SU-DHL-6 (cell line): ENCODE results near the gene SPTBN1.

Experiments used
- H2AFZ ChIP-seq: fragments of 200-600 bp; sonication (generic); 2 replicates; pipeline ENCODE4 v1.6.1; 2014; ENCODE audit warnings: low read depth, mild to moderate bottlenecking, moderate library complexity, mixed read lengths, antibody characterized with exemption, low read length; ENCODE audit not compliant: severe bottlenecking
- H3F3A ChIP-seq: fragments of 200-600 bp; shearing (Covaris generic); 2 replicates; pipeline ENCODE4 v1.6.0; 2016; ENCODE audit warnings: antibody characterized with exemption, mild to moderate bottlenecking; ENCODE audit not compliant: insufficient read depth
- H3K27ac ChIP-seq: fragments of 200-600 bp; sonication (generic); 2 replicates; pipeline ENCODE4 v1.5.1; 2016; ENCODE audit warnings: low read depth, mild to moderate bottlenecking, low read length, moderate library complexity, mixed read lengths
- H3K27me3 ChIP-seq: fragments of 200-600 bp; sonication (generic), shearing (Covaris generic); 2 replicates; pipeline ENCODE4 v1.6.0; 2014; ENCODE audit warnings: mild to moderate bottlenecking, low read length
- H3K36me3 ChIP-seq: fragments of 200-600 bp; sonication (generic); 2 replicates; pipeline ENCODE4 v1.6.1; 2014; ENCODE audit warnings: mild to moderate bottlenecking, low read length, mixed read lengths
- H3K4me2 ChIP-seq: fragments of 300-600, 200-600 bp; shearing (Covaris generic), sonication (generic); 2 replicates; pipeline ENCODE4 v1.6.0; 2014; ENCODE audit warnings: low read length, low read depth, mild to moderate bottlenecking; ENCODE audit not compliant: poor library complexity, severe bottlenecking
- H3K4me3 ChIP-seq: fragments of 200-600 bp; sonication (generic); 2 replicates; pipeline ENCODE4 v1.5.1; 2014; ENCODE audit warnings: antibody characterized with exemption, low read length, mild to moderate bottlenecking, mixed read lengths; ENCODE audit not compliant: insufficient read depth, poor library complexity, severe bottlenecking
- H3K79me2 ChIP-seq: fragments of 200-600 bp; sonication (generic); 2 replicates; pipeline ENCODE4 v1.6.1; 2014; ENCODE audit warnings: mild to moderate bottlenecking, low read length, moderate library complexity; ENCODE audit not compliant: insufficient read depth
- H3K9ac ChIP-seq: fragments of 200-600 bp; sonication (generic); 2 replicates; pipeline ENCODE4 v1.7.0; 2014; ENCODE audit warnings: mild to moderate bottlenecking, low read length
- H3K9me2 ChIP-seq: fragments of 200-600 bp; sonication (generic); replicated peaks from 2 replicates; pipeline ENCODE4 v1.6.1; 2014; ENCODE audit warnings: low read length; ENCODE audit not compliant: insufficient read depth
- H3K9me3 ChIP-seq: fragments of 200-600 bp; sonication (generic); 2 replicates; pipeline ENCODE4 v1.6.1; 2014; ENCODE audit warnings: low read length, mixed read lengths; ENCODE audit not compliant: insufficient read depth
- H4K20me1 ChIP-seq: fragments of 200-600 bp; sonication (generic); 2 replicates; pipeline ENCODE4 v1.6.1; 2014; ENCODE audit warnings: low read depth, mild to moderate bottlenecking, antibody characterized with exemption, low read length, moderate library complexity, mixed read lengths
- CTCF ChIP-seq: fragments of 200-600 bp; sonication (generic); IDR thresholded peaks from one replicate; pipeline ENCODE4 v1.5.1; 2017; ENCODE audit warnings: antibody characterized with exemption, mild to moderate bottlenecking, low read length, moderate library complexity; ENCODE audit not compliant: insufficient read depth, poor library complexity, severe bottlenecking
- EZH2phosphoT487 ChIP-seq: fragments of 200-600 bp; sonication (generic), shearing (Covaris generic); conservative IDR thresholded peaks from 2 replicates; pipeline ENCODE4 v1.6.1; 2018; ENCODE audit warnings: mild to moderate bottlenecking, antibody characterized with exemption, low read length, moderate library complexity, mixed read lengths

SPTBN1 gene

GRCh38 chr2:54678719-54679118 lies 222.6 kb downstream of the SPTBN1 start:
- H3K9me3 ChIP-seq = no peaks in the 10 kb centered on the region
- H3K27ac ChIP-seq = no peak overlapping the region
- no peaks in the 10 kb centered on the region for H4K20me1 ChIP-seq
- H3K9ac ChIP-seq = no peak overlapping the region
- H3F3A ChIP-seq = no peaks in the 10 kb centered on the region
- no peak overlapping the region for H3K4me2 ChIP-seq
- H3K79me2 ChIP-seq = no peaks in the 10 kb centered on the region
- H3K4me3 ChIP-seq = no peak overlapping the region
- no peak for TF ChIP-seq CTCF
- TF ChIP-seq EZH2phosphoT487 = no peak
- H3K36me3 ChIP-seq = no peaks in the 10 kb centered on the region
- H3K9me2 ChIP-seq = no peaks in the 10 kb centered on the region
- no peak overlapping the region for H2AFZ ChIP-seq
- H3K27me3 ChIP-seq = no peaks in the 10 kb centered on the region

GRCh38 chr2:54680397-54681041 lies 224.4 kb downstream of the SPTBN1 start:
- no peak for TF ChIP-seq EZH2phosphoT487
- TF ChIP-seq CTCF = no peak
- Histone ChIP-seq H3K27me3 (no peaks in the 10 kb centered on the region), H3K36me3 (no peaks in the 10 kb centered on the region), H3F3A (no peaks in the 10 kb centered on the region), H3K27ac (no peak overlapping the region), H3K4me2 (no peak overlapping the region), H3K9me2 (no peaks in the 10 kb centered on the region), H3K9me3 (no peaks in the 10 kb centered on the region), H3K79me2 (no peaks in the 10 kb centered on the region), H2AFZ (no peak overlapping the region), H3K9ac (no peak overlapping the region), H3K4me3 (no peak overlapping the region), H4K20me1 (no peaks in the 10 kb centered on the region)

- H3K27ac ChIP-seq = no peak overlapping the region
- no peaks in the 10 kb centered on the region for H3K27me3 ChIP-seq
- H3K4me2 ChIP-seq = no peak overlapping the region
- no peak for TF ChIP-seq CTCF
- no peaks in the 10 kb centered on the region for H3K79me2 ChIP-seq
- H3K36me3 ChIP-seq = no peaks in the 10 kb centered on the region
- no peaks in the 10 kb centered on the region for H3K9me3 ChIP-seq
- H4K20me1 ChIP-seq = no peaks in the 10 kb centered on the region
- H2AFZ ChIP-seq = no peak overlapping the region
- H3K9ac ChIP-seq = no peak overlapping the region
- H3K9me2 ChIP-seq = no peaks in the 10 kb centered on the region
- H3K4me3 ChIP-seq = no peak overlapping the region
- H3F3A ChIP-seq = no peaks in the 10 kb centered on the region
Observed at GRCh38 chr2:54681416-54681815, 225.3 kb downstream of the SPTBN1 start.
